K562 (cell line): ENCODE measurements around the gene TEX51. TPM values are rescaled to one million over a fixed set of nuclear protein-coding genes. Genes with fewer than 3 reads are reported as not detected.

Experiments used
- ATAC-seq: fragments of 200-7000 bp; cut with Tn5 transposase; 3 replicates; pipeline ENCODE4 v1.9.1; 2020; ENCODE audit warnings: moderate library complexity
- BruUV-seq: library from RNA; stranded (reverse); fragments of 400-500 nt; replicated peaks from 2 replicates; lab custom pipeline; 2021; lab: Mats Ljungman, UMichigan
- CTCF ChIA-PET: fragments of 300-600 bp; formaldehyde crosslinking; extraction: SDS; loops from one replicate; lab custom pipeline; 2021; ENCODE audit warnings: low intra/inter-chr PET ratio; lab: Yijun Ruan, JAX
- POLR2A ChIA-PET: fragments of 300-600, 350-650 bp; sonication (Branson Sonifier 250); formaldehyde crosslinking; extraction: SDS; loops from one replicate; lab custom pipeline; 2021; ENCODE audit warnings: antibody characterized with exemption, inconsistent platforms; lab: Yijun Ruan, JAX
- DNase-seq, 4 experiments: peaks; one replicate each; pipeline versions ENCODE4 v3.0.0 to v3.0.0-alpha.2; 2011 to 2018; ENCODE audit warnings: low spot score in 3 of 4, mixed read lengths in 3 of 4; ENCODE audit errors: extremely low read depth in 1 of 4
- FAIRE-seq: peaks from 2 replicates; lab custom pipeline; 2011; peaks lifted over from hg19 to GRCh38; lab: Jason Lieb, UNC
- H2AFZ ChIP-seq: 2 replicates; pipeline ENCODE4 v1.6.0; 2011; ENCODE audit warnings: low read depth, low read length, control low read depth, inconsistent platforms
- H3K27ac ChIP-seq: fragments of 200-600 bp; 3 replicates; pipeline ENCODE4 v1.8.0; 2011; ENCODE audit warnings: low read depth, mild to moderate bottlenecking, control low read depth, inconsistent platforms, low read length, moderate library complexity, mixed read lengths; ENCODE audit errors: extremely low read depth
- H3K27me3 ChIP-seq, 2 experiments: fragments of 300-600 bp in 1 of 2; 2 replicates in 1 of 2; 3 replicates in 1 of 2; pipeline versions ENCODE4 v1.6.0 to v1.8.0; 2011; ENCODE audit warnings: inconsistent platforms in 2 of 2, low read length in 2 of 2, mild to moderate bottlenecking in 1 of 2, mixed read lengths in 1 of 2, moderate library complexity in 1 of 2; ENCODE audit not compliant: control insufficient read depth in 2 of 2, insufficient read depth in 2 of 2
- H3K36me3 ChIP-seq: fragments of 300-600 bp; 3 replicates; pipeline ENCODE4 v1.8.0; 2011; ENCODE audit warnings: mild to moderate bottlenecking, low read length, inconsistent platforms; ENCODE audit not compliant: control insufficient read depth, insufficient read depth
- H3K4me1 ChIP-seq, 2 experiments: fragments of 200-600 bp in 1 of 2; replicated peaks in 1 of 2; 2 replicates in 1 of 2; 3 replicates in 1 of 2; pipeline versions ENCODE4 v1.5.1 to v1.8.0; 2011; ENCODE audit warnings: inconsistent platforms in 2 of 2, low read length in 2 of 2, mild to moderate bottlenecking in 1 of 2, mixed read lengths in 1 of 2, moderate library complexity in 1 of 2; ENCODE audit not compliant: control insufficient read depth in 2 of 2, insufficient read depth in 2 of 2
- H3K4me2 ChIP-seq: 2 replicates; pipeline ENCODE4 v1.6.1; 2011; ENCODE audit warnings: low read length, control low read depth, inconsistent platforms, mixed read lengths; ENCODE audit not compliant: insufficient read depth
- H3K4me3 ChIP-seq: fragments of 200-600 bp; sonication (generic), shearing (Covaris generic); 2 replicates; pipeline ENCODE4 v1.5.1; 2016; ENCODE audit warnings: control low read depth, inconsistent platforms
- H3K79me2 ChIP-seq: fragments of 200-600 bp; 3 replicates; pipeline ENCODE4 v1.8.0; 2011; ENCODE audit warnings: low read length, inconsistent platforms; ENCODE audit not compliant: control insufficient read depth, insufficient read depth
- H3K9ac ChIP-seq, 2 experiments: 2 replicates each; pipeline versions ENCODE4 v1.6.0 to v1.6.1; 2011; ENCODE audit warnings: low read depth in 2 of 2, low read length in 2 of 2, control low read depth in 1 of 2, inconsistent platforms in 1 of 2, mild to moderate bottlenecking in 1 of 2, mixed read lengths in 1 of 2; ENCODE audit not compliant: insufficient read depth in 1 of 2
- H3K9me1 ChIP-seq: one replicate; pipeline ENCODE4 v1.6.0; 2011; ENCODE audit warnings: inconsistent platforms, mild to moderate bottlenecking, low read length, moderate library complexity; ENCODE audit not compliant: control insufficient read depth, insufficient read depth
- H3K9me3 ChIP-seq: replicated peaks from 2 replicates; pipeline ENCODE4 v1.5.1; 2011; ENCODE audit warnings: low read depth, low read length, inconsistent platforms; ENCODE audit not compliant: control insufficient read depth, insufficient read depth
- H4K20me1 ChIP-seq: replicated peaks from 2 replicates; pipeline ENCODE4 v1.6.1; 2011; ENCODE audit warnings: low read length, inconsistent platforms, mixed read lengths; ENCODE audit not compliant: control insufficient read depth, insufficient read depth
- CREBBP ChIP-seq: IDR thresholded peaks from one replicate; pipeline ENCODE4 v1.6.1; 2012; ENCODE audit warnings: low read depth, mild to moderate bottlenecking, control low read depth, inconsistent platforms, low read length
- DIDO1 ChIP-seq: fragments of 450-650 bp; IDR thresholded peaks from 2 replicates; pipeline ENCODE4 v1.6.1; 2016; ENCODE audit warnings: low read depth, missing biosample characterization, missing genetic modification characterization
- E2F1 ChIP-seq: sonication (generic); formaldehyde crosslinking; IDR thresholded peaks from 2 replicates; pipeline ENCODE4 v1.8.1; 2023; ENCODE audit warnings: mild to moderate bottlenecking, missing genetic modification reagents, moderate library complexity
- ELF4 ChIP-seq: fragments of 450-650 bp; formaldehyde crosslinking; IDR thresholded peaks from 2 replicates; pipeline ENCODE4 v1.4.0; 2022; ENCODE audit warnings: missing genetic modification characterization
- NCOA4 ChIP-seq: fragments of 450-650 bp; IDR thresholded peaks from 2 replicates; pipeline ENCODE4 v1.6.1; 2018; ENCODE audit warnings: mild to moderate bottlenecking; ENCODE audit not compliant: partially characterized antibody
- RFX7 ChIP-seq: fragments of 250-450 bp; sonication (Bioruptor Pico); IDR thresholded peaks from 2 replicates; pipeline ENCODE4 v1.5.1; 2021; ENCODE audit warnings: mild to moderate bottlenecking
- TAF15 ChIP-seq: fragments of 200-400 bp; formaldehyde crosslinking; IDR thresholded peaks from 2 replicates; pipeline ENCODE4 v1.6.1; 2017; ENCODE audit warnings: mild to moderate bottlenecking, low read depth, low read length, moderate library complexity
- ZNF830 ChIP-seq: fragments of 250-450 bp; sonication (Bioruptor Pico); IDR thresholded peaks from 2 replicates; pipeline ENCODE4 v1.5.0; 2021; ENCODE audit warnings: mild to moderate bottlenecking
- WGBS: fragments of 100-300 bp; shearing (Covaris generic); methylation state at CpG from one replicate; pipeline ENCODE4 v1.1.6; 2016; ENCODE audit warnings: low coverage, mixed read lengths; ENCODE audit not compliant: insufficient coverage; ENCODE audit errors: missing lambda C conversion rate; 5-methylcytosine and 5-hydroxymethylcytosine counted together
- in situ Hi-C: fragments of 300-500 bp; cut with MboI; formaldehyde crosslinking; loops from 4 replicates; pipeline ENCODE4 v1.15.0; 2018; ENCODE audit warnings: inconsistent platforms, mixed read lengths
- intact Hi-C: fragments of 100-400 bp; cut with micrococcal nuclease; formaldehyde crosslinking; loops from 2 replicates; pipeline ENCODE4 v1.14.2; 2022
- polyA plus RNA-seq, 8 experiments: library from polyadenylated mRNA; depleted of rRNA in 4 of 8; stranded (reverse) in 5 of 8; unstranded in 3 of 8; fragments of >200 nt; fragmentation: Nextera tagmentation in 2 of 8; fragmentation: Illumina TruSeq in 1 of 8; extraction: Ambion mirVana in 2 of 8; extraction: Trizol in 1 of 8; gene quantifications; 2 replicates each; pipeline versions ENCODE4 v1.2.1 to v1.2.3, GENCODE V29; 2011 to 2014; ENCODE audit warnings: inconsistent platforms in 1 of 8, missing spikeins in 1 of 8
- total RNA-seq, 7 experiments: library from RNA; depleted of rRNA in 6 of 7; stranded (reverse); fragments of >200 nt in 6 of 7; fragmentation: Illumina TruSeq in 2 of 7; extraction: Trizol in 2 of 7; gene quantifications; 2 replicates each; pipeline versions ENCODE4 v1.2.1 to v1.2.3, GENCODE V29; 2011 to 2021; ENCODE audit warnings: low replicate concordance in 1 of 7

Gene TEX51
- total and polyA plus RNA-seq, 9 of the 15 experiments (the other 6 are each of a cell fraction or from before 2014, with no cell fraction given) = not detected

GRCh38 chr2:126895336-126895735 lies 3.4 kb upstream of the TEX51 start:
- ATAC-seq (no peak), DNase-seq (no peak), FAIRE-seq (no peak)
- no peaks in the 10 kb centered on the region for H3K9me3 ChIP-seq
- no peak overlapping the region for H3K4me3 ChIP-seq
- H3K27me3 ChIP-seq = peaks cover 0 to 6% of the 10 kb centered on the region in 2 experiments; a peak in 1 of 5 replicates
- POLR2A ChIA-PET = no interaction called here
- H3K36me3 ChIP-seq = no peaks in the 10 kb centered on the region
- TF ChIP-seq ZNF830 = no peak
- no peak for TF ChIP-seq NCOA4
- TF ChIP-seq CREBBP = no peak
- no peak for TF ChIP-seq E2F1 (CRISPR knock-in tag)
- no peak for TF ChIP-seq DIDO1 (tag)
- TF ChIP-seq TAF15 = no peak
- no peak for TF ChIP-seq ELF4
- no peak for TF ChIP-seq RFX7 (CRISPR knock-in tag)
- H2AFZ ChIP-seq = no peak overlapping the region
- no peak overlapping the region for H3K27ac ChIP-seq
- no TSS peak for BruUV-seq
- intact Hi-C loops = no loop called here
- H3K9ac ChIP-seq = no peak overlapping the region
- no peaks in the 10 kb centered on the region for H3K9me1 ChIP-seq
- in situ Hi-C loops = no loop called here
- no peaks in the 10 kb centered on the region for H3K4me1 ChIP-seq
- H3K4me2 ChIP-seq = no peak overlapping the region
- CTCF ChIA-PET = no interaction called here
- no peaks in the 10 kb centered on the region for H3K79me2 ChIP-seq
- H4K20me1 ChIP-seq = no peaks in the 10 kb centered on the region
- WGBS = 0% methylated on average over 4 of the region's 4 CpGs
